Mesodermal cell (in vitro differentiated cells): ENCODE data around the gene WBP2.
A peak's percentile ranks its signal among the peaks of the same experiment; 100 is the strongest.

Experiments
- H3K27ac ChIP-seq: 2 replicates; pipeline ENCODE4 v1.7.0; 2013; ENCODE audit warnings: mild to moderate bottlenecking, low read depth, low read length, moderate library complexity; ENCODE audit not compliant: severe bottlenecking
- H3K36me3 ChIP-seq: 2 replicates; pipeline ENCODE4 v1.7.1; 2013; ENCODE audit warnings: mild to moderate bottlenecking, low read length, moderate library complexity; ENCODE audit not compliant: control insufficient read depth, insufficient read depth
- H3K4me1 ChIP-seq: one replicate; pipeline ENCODE4 v1.7.1; 2013; ENCODE audit warnings: mild to moderate bottlenecking, low read length; ENCODE audit not compliant: insufficient read depth, control insufficient read depth, poor library complexity, severe bottlenecking
- H3K4me3 ChIP-seq: 2 replicates; pipeline ENCODE4 v1.7.0; 2013; ENCODE audit warnings: low read length, control low read depth, mild to moderate bottlenecking; ENCODE audit not compliant: insufficient read depth, poor library complexity, severe bottlenecking; ENCODE audit errors: extremely low read depth
- H3K9me3 ChIP-seq: 2 replicates; pipeline ENCODE4 v1.7.1; 2013; ENCODE audit warnings: mild to moderate bottlenecking, low read length, moderate library complexity; ENCODE audit not compliant: control insufficient read depth
- WGBS, 2 experiments: methylation state at CpG; one replicate each; pipeline ENCODE4 v1.1.5; 2013; ENCODE audit warnings: missing lambda C conversion rate in 2 of 2; ENCODE audit not compliant: insufficient coverage in 2 of 2; 5-methylcytosine and 5-hydroxymethylcytosine counted together

WBP2 gene

GRCh38 chr17:75824666-75825065, 30.5 kb downstream of the WBP2 start:
- Histone ChIP-seq H3K4me3 (no peak overlapping the region), H3K9me3 (no peaks in the 10 kb centered on the region), H3K36me3 (peaks cover 46% of the 10 kb centered on the region), H3K27ac (peak overlapping the region; percentile 16), H3K4me1 (no peaks in the 10 kb centered on the region)
- WGBS, 2 experiments, result 100% methylated on average over 1 of the region's 2 CpGs; no CpG with 5 or more reads in 1 of the 2 experiments

- Histone ChIP-seq H3K27ac (no peak overlapping the region), H3K4me1 (no peaks in the 10 kb centered on the region), H3K36me3 (peaks cover 52% of the 10 kb centered on the region), H3K4me3 (no peak overlapping the region), H3K9me3 (no peaks in the 10 kb centered on the region)
- 95 to 99% methylated on average over 10 to 11 of the region's 13 CpGs for WGBS, 2 experiments
Observed at GRCh38 chr17:75824050-75824552, 31.0 kb downstream of the WBP2 start.

GRCh38 chr17:75823257-75824041, 31.7 kb downstream of the WBP2 start:
- Histone ChIP-seq H3K9me3 (no peaks in the 10 kb centered on the region), H3K27ac (no peak overlapping the region), H3K4me3 (no peak overlapping the region), H3K4me1 (no peaks in the 10 kb centered on the region), H3K36me3 (peaks cover 58% of the 10 kb centered on the region)
- WGBS, 2 experiments, result 94 to 95% methylated on average over 14 to 27 of the region's 28 CpGs

GRCh38 chr17:75822800-75823166, 32.4 kb downstream of the WBP2 start:
- Histone ChIP-seq H3K27ac (no peak overlapping the region), H3K4me1 (no peaks in the 10 kb centered on the region), H3K36me3 (peaks cover 65% of the 10 kb centered on the region), H3K9me3 (no peaks in the 10 kb centered on the region), H3K4me3 (no peak overlapping the region)
- 97% methylated on average over 2 to 3 of the region's 3 CpGs for WGBS, 2 experiments

- Histone ChIP-seq H3K36me3 (peaks cover 70% of the 10 kb centered on the region), H3K9me3 (no peaks in the 10 kb centered on the region), H3K4me1 (no peaks in the 10 kb centered on the region), H3K4me3 (no peak overlapping the region), H3K27ac (no peak overlapping the region)
- WGBS, 2 experiments, result 97% methylated on average over 14 to 17 of the region's 18 CpGs
Observed at GRCh38 chr17:75822119-75822799, 32.9 kb downstream of the WBP2 start.

- H3K4me3 ChIP-seq, result no peak overlapping the region
- no peak overlapping the region for H3K27ac ChIP-seq
- H3K4me1 ChIP-seq, result no peaks in the 10 kb centered on the region
- 97 to 98% methylated on average over 7 of the region's 7 CpGs for WGBS, 2 experiments
- H3K9me3 ChIP-seq, result no peaks in the 10 kb centered on the region
- peaks cover 77% of the 10 kb centered on the region for H3K36me3 ChIP-seq
Observed at GRCh38 chr17:75821552-75821951, 33.6 kb downstream of the WBP2 start.

GRCh38 chr17:75820094-75821080, 34.7 kb downstream of the WBP2 start:
- 86 to 92% methylated on average over 18 of the region's 21 CpGs for WGBS, 2 experiments
- Histone ChIP-seq H3K27ac (no peak overlapping the region), H3K4me3 (no peak overlapping the region), H3K4me1 (peaks cover 2% of the 10 kb centered on the region), H3K36me3 (peaks cover 82% of the 10 kb centered on the region), H3K9me3 (no peaks in the 10 kb centered on the region)

GRCh38 chr17:75819678-75820077, 35.5 kb downstream of the WBP2 start:
- peaks cover 87% of the 10 kb centered on the region for H3K36me3 ChIP-seq
- peaks cover 8% of the 10 kb centered on the region for H3K4me1 ChIP-seq
- H3K9me3 ChIP-seq, result no peaks in the 10 kb centered on the region
- H3K4me3 ChIP-seq, result no peak overlapping the region
- H3K27ac ChIP-seq, result no peak overlapping the region
- WGBS, 2 experiments, result 93 to 98% methylated on average over 9 to 16 of the region's 16 CpGs

- Histone ChIP-seq H3K4me3 (no peak overlapping the region), H3K36me3 (peaks cover 86% of the 10 kb centered on the region), H3K9me3 (no peaks in the 10 kb centered on the region), H3K4me1 (peaks cover 14% of the 10 kb centered on the region), H3K27ac (no peak overlapping the region)
- WGBS, 2 experiments, result 98 to 100% methylated on average over 3 to 7 of the region's 7 CpGs
Observed at GRCh38 chr17:75819116-75819515, 36.0 kb downstream of the WBP2 start.

GRCh38 chr17:75818326-75818885, 36.7 kb downstream of the WBP2 start:
- Histone ChIP-seq H3K4me1 (peaks cover 14% of the 10 kb centered on the region), H3K36me3 (peaks cover 86% of the 10 kb centered on the region)

More at GRCh38 chr17:75818326-75818885, 36.7 kb downstream of the WBP2 start:
- Histone ChIP-seq H3K27ac (no peak overlapping the region), H3K9me3 (no peaks in the 10 kb centered on the region), H3K4me3 (no peak overlapping the region)
- WGBS, 2 experiments, result 93 to 96% methylated on average over 13 to 14 of the region's 16 CpGs
